Cardiac muscle cell (in vitro differentiated cells and primary cell): ENCODE measurements around the gene LHFPL6. TPM values are rescaled to one million over a fixed set of nuclear protein-coding genes. Genes with fewer than 3 reads are reported as not detected.

Experiments
- DNase-seq, 2 donors: peaks; one replicate each; pipeline versions ENCODE4 v3.0.0 to v3.0.0-alpha.2; 2010 to 2017; ENCODE audit warnings: low read depth in 1 of 2, low spot score in 1 of 2
- H3K27ac ChIP-seq: fragments of 200-600 bp; sonication (generic); 2 replicates; pipeline ENCODE4 v1.5.1; 2016
- H3K27me3 ChIP-seq: fragments of 200-600 bp; sonication (generic); 2 replicates; pipeline ENCODE4 v1.6.0; 2016; ENCODE audit warnings: control low read depth
- H3K36me3 ChIP-seq: fragments of 200-600 bp; sonication (generic); 2 replicates; pipeline ENCODE4 v1.5.1; 2016; ENCODE audit warnings: control low read depth
- H3K4me1 ChIP-seq: fragments of 200-600 bp; sonication (generic); 2 replicates; pipeline ENCODE4 v1.8.1; 2017; ENCODE audit warnings: low read depth, mild to moderate bottlenecking, mixed run types
- H3K4me3 ChIP-seq: fragments of 200-600 bp; sonication (generic); 2 replicates; pipeline ENCODE4 v1.5.1; 2016; ENCODE audit warnings: mild to moderate bottlenecking
- H3K9me3 ChIP-seq: fragments of 200-600 bp; sonication (generic); 2 replicates; pipeline ENCODE4 v1.5.1; 2017; ENCODE audit warnings: low read depth, mild to moderate bottlenecking, control low read depth
- polyA plus RNA-seq: library from polyadenylated mRNA; unstranded; fragments of >200 nt; fragmentation: Nextera tagmentation; extraction: Ambion mirVana; gene quantifications from 2 replicates; pipeline ENCODE4 v1.2.1, GENCODE V29; 2016
- total RNA-seq: library from RNA; depleted of rRNA; stranded (reverse); fragments of >200 nt; gene quantifications from 2 replicates; pipeline ENCODE4 v1.2.3, GENCODE V29; 2016
- TF ChIP-seq, protein P1 (sequence below): IDR thresholded peaks from 2 replicates; pipeline ENCODE4 v1.5.1; 2012; ENCODE audit warnings: low read depth, mild to moderate bottlenecking, low read length

LHFPL6 gene
- total and polyA plus RNA-seq, 2 experiments from 2014 or later, result 10.0 to 19.2 TPM

DNA sequence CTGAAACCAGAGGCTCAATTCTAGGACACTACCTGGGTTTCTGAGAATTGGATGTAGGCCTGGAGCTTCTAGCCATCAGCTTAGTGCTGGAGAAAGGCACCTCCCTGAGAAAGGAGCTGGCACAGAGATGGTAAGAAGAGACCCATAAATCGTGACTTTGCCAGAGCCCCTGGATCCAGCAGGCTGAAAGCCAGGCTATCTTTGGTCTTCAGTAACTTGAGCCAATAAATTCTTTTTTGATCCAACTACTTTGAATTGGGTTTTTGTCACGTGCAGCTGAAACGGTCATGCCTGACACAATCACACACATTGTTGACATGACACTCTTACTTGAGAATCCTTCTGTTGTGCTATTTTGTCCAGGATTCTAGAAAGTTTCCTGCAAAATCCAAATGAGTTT lies 103.4 kb downstream of the LHFPL6 start:
- no peak for DNase-seq
- H3K4me1 ChIP-seq, result peaks cover 5% of the 10 kb centered on the region

GRCh38 chr13:39498471-39499114 lies 104.4 kb downstream of the LHFPL6 start:
- no peaks in the 10 kb centered on the region for H3K36me3 ChIP-seq
- no peaks in the 10 kb centered on the region for H3K27me3 ChIP-seq
- TF ChIP-seq, protein P1, sequence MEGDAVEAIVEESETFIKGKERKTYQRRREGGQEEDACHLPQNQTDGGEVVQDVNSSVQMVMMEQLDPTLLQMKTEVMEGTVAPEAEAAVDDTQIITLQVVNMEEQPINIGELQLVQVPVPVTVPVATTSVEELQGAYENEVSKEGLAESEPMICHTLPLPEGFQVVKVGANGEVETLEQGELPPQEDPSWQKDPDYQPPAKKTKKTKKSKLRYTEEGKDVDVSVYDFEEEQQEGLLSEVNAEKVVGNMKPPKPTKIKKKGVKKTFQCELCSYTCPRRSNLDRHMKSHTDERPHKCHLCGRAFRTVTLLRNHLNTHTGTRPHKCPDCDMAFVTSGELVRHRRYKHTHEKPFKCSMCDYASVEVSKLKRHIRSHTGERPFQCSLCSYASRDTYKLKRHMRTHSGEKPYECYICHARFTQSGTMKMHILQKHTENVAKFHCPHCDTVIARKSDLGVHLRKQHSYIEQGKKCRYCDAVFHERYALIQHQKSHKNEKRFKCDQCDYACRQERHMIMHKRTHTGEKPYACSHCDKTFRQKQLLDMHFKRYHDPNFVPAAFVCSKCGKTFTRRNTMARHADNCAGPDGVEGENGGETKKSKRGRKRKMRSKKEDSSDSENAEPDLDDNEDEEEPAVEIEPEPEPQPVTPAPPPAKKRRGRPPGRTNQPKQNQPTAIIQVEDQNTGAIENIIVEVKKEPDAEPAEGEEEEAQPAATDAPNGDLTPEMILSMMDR, result no peak
- no peak overlapping the region for H3K4me3 ChIP-seq
- no peak overlapping the region for H3K27ac ChIP-seq
- no peak for DNase-seq
- H3K4me1 ChIP-seq, result peaks cover 5% of the 10 kb centered on the region
- no peaks in the 10 kb centered on the region for H3K9me3 ChIP-seq

More for the DNA sequence above, 103.4 kb downstream of the LHFPL6 start:
- TF ChIP-seq, protein P1, result no peak
- H3K9me3 ChIP-seq, result no peaks in the 10 kb centered on the region
- H3K4me3 ChIP-seq, result no peak overlapping the region
- no peaks in the 10 kb centered on the region for H3K36me3 ChIP-seq
- no peaks in the 10 kb centered on the region for H3K27me3 ChIP-seq
- H3K27ac ChIP-seq, result no peak overlapping the region

GRCh38 chr13:39496506-39496905 lies 106.5 kb downstream of the LHFPL6 start:
- H3K36me3 ChIP-seq, result no peaks in the 10 kb centered on the region
- TF ChIP-seq, protein P1, result no peak
- no peak overlapping the region for H3K4me3 ChIP-seq
- H3K27ac ChIP-seq, result no peak overlapping the region
- H3K27me3 ChIP-seq, result no peaks in the 10 kb centered on the region
- DNase-seq, result no peak
- H3K4me1 ChIP-seq, result peaks cover 4% of the 10 kb centered on the region
- H3K9me3 ChIP-seq, result no peaks in the 10 kb centered on the region

- Histone ChIP-seq H3K27ac (no peak overlapping the region), H3K4me1 (no peaks in the 10 kb centered on the region), H3K27me3 (no peaks in the 10 kb centered on the region), H3K9me3 (no peaks in the 10 kb centered on the region), H3K4me3 (no peak overlapping the region), H3K36me3 (no peaks in the 10 kb centered on the region)
- TF ChIP-seq, protein P1, result no peak
- DNase-seq, result no peak
These were observed 108.4 kb downstream of the LHFPL6 start for GRCh38 chr13:39494633-39495032.

GRCh38 chr13:39494006-39494405 lies 109.0 kb downstream of the LHFPL6 start:
- TF ChIP-seq, protein P1, result no peak
- H3K4me3 ChIP-seq, result no peak overlapping the region
- H3K36me3 ChIP-seq, result no peaks in the 10 kb centered on the region
- H3K4me1 ChIP-seq, result no peaks in the 10 kb centered on the region
- DNase-seq, result no peak
- no peaks in the 10 kb centered on the region for H3K27me3 ChIP-seq
- no peak overlapping the region for H3K27ac ChIP-seq
- H3K9me3 ChIP-seq, result no peaks in the 10 kb centered on the region
